G401 (cell line): ENCODE results near the gene SLC7A9. TPM values are rescaled to one million over a fixed set of nuclear protein-coding genes. Genes with fewer than 3 reads are reported as not detected.
"Not testable (repeated sequence)": the region's sequence is repeated elsewhere in the genome, so short reads cannot be mapped to it uniquely, and the experiment has no call there.

Experiments
- DNase-seq: peaks from one replicate; pipeline ENCODE4 v3.0.0-alpha.2; 2015; ENCODE audit warnings: low spot score
- in situ Hi-C: cut with HindIII; loops from 2 replicates; pipeline ENCODE4 v1.10.0; 2016; ENCODE audit warnings: low sequenced_read_pairs, mixed read lengths
- total RNA-seq: library from RNA; depleted of rRNA; stranded (reverse); fragments of >200 nt; shearing (Covaris generic); gene quantifications from 2 replicates; pipeline ENCODE4 v1.2.3, GENCODE V29; 2014

SLC7A9 gene
- total RNA-seq, 1 experiment from 2014 or later, result 0.51 TPM

DNA sequence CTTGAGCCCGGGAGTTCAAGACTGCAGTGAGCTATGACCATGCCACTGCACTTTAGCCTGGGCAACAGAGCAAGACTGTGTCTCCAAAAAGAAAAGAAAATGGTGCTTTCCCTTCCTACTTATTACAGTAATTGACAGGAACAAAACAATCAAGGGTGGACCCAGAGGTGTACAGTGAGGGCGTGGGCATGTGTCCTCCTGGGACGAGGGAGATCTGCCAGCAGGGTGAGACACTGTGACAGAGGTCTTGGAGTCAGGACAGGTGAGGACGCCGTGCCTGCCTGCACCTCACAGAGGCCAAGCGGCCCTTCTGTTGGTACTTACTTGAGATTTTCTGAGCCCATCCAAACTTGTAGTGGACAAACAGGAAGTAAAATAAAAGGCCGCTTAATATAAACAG lies 36.7 kb downstream of the SLC7A9 start:
- in situ Hi-C loops, DNase-seq: not testable (repeated sequence)

DNA sequence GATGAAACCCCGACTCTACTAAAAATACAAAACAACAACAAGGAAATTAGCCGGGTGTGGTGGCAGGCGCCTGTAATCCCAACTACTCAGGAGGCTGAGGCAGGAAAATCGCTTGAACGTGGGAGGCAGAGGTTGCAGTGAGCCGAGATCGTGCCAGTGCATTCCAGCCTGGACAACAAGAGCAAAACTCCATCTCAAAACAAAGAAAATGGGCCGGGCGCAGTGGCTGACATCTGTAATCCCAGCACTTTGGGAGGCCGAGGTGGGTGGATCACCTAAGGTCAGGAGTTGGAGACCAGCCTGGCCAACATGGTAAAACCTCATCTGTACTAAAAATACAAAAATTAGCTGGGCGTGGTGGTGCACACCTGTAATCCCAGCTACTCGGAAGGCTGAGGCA lies 37.5 kb downstream of the SLC7A9 start:
- in situ Hi-C loops, DNase-seq: not testable (repeated sequence)

DNA sequence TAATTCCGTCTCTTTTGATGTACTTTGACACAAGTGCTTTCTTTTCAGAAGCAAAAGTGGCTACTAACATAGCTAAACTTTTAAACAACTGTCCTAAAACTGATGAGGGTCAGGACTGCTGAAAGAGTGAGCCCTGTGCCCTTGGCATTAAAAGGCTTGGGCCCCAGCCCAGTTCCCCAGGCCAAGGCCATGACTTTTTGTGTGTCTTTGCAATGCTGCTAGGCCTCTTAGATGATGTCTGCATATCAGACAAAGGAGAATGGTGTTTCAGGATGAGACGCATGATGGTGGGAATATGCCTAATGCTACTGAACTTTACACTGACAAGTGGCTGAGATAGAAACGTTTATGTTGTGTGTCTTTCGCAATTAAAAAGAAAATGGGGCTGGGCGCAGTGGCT lies 38.0 kb downstream of the SLC7A9 start:
- no peak for DNase-seq
- in situ Hi-C loops, result no loop called here

DNA sequence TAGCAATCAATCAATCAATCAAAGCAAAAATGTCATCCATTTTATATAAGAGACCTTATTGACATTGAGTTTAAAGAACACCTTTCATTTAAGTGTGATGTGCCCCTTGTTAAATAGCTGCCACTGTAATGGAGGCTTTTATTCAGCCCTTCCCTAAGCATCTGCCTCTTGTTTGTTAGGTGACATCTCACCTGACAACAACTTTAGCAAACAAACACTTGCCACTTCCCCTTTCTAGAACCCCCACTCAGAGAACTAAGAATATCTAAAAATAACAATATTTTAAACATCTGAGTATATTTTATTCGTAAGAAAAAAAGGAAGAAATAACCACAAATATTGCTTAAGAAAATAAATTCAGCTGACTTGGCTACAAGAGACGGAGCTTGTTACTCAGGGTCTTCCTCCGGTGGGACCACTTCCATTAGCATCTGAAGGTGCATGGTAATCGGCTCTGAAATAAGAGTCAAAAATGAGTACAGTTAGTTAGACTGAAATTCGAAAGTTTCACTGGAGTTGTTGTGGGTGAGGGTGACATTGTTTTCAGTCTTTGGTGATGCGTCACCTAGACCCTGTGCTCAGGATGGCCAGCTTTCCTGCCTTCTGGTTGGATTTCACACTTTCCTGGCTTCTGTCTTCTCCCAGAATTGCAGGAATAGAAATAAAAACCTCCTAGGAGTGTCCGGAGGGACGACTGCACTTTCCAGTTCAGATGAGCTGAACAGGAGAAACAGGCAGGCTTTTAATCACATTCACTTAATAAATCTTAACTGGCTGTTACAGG lies 39.1 kb downstream of the SLC7A9 start:
- DNase-seq, result no peak
- in situ Hi-C loops, result no loop called here

DNA sequence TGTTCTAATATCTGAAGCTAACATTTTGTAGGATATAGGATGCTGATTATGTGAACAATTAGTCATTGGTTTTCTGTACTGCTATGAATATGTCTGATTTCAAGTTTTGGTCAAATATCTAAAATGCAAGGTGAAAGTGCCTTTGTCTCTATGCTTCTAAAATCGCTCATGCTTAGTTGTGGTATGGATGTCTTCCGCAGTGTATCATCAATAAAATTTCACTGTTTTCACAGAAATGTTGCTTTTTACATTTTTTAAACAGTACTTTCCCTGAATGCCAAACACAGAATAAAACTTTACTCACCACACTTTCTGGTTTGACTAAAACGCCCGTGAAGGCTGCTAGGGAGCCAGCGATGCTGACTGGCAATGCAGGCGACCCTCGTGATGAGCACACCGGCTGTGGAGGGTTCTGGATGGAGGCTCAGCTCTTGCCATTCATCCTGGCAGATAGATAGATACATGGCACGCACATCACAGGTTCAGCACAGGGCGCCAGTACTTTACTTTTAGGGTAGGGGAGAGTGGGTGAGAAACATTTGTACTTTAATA lies 40.1 kb downstream of the SLC7A9 start:
- in situ Hi-C loops, result no loop called here
- DNase-seq, result no peak

DNA sequence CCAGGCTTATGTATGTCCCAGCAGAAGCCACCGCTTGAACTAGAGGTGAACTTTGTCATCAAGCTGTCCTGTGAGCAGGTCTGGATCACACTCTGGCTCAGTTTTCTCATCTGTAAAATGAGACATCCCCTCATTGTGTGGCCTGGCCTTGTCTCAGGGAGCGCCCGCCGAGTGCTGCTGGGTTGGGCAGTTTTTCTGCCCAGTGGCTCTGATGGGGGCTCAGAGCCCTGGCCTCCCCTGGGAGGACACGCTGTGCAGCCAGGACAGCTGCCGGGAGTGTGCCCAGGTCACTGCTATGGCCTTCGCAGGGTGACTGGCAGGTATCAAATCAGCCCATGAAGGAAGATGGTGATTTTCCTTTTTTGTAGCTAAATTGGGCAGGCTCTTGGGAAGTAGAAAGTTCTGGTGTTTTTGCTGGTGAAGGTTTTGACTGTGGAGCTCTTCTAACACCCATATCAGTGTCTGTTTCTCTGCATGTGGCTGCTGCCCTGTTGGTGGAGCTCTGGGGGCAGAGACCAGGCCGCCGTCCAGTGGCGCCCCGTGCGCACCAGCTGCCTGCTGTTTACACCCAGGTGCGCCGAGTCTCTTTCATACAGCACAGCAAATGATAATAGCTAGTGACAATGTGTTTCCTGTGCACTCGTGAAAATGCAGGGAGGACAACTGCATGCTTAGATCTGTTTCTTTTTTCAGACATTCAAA lies 40.8 kb downstream of the SLC7A9 start:
- in situ Hi-C loops, result no loop called here

DNA sequence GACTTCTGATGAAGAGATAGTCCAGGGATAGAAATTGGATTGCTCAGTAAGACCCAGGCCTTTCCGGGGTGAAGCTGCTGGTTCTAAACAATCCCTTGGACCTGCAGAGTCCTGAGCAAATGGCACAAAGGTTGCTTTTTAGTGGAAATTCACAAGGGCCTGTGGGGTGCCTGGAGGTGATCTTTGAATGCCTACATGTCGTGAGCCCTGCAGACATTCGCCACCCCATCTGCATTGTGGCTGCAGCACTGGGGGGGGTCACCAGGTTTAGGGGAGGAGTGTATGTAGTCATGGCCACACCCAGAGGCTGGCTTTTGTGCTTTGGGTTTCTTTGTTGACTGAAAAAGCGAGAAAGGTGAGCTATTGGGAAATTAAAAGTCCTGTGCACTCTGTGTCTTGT lies 41.4 kb downstream of the SLC7A9 start:
- in situ Hi-C loops, result no loop called here
- DNase-seq, result no peak

More for the DNA sequence above, 40.8 kb downstream of the SLC7A9 start:
- no peak for DNase-seq

DNA sequence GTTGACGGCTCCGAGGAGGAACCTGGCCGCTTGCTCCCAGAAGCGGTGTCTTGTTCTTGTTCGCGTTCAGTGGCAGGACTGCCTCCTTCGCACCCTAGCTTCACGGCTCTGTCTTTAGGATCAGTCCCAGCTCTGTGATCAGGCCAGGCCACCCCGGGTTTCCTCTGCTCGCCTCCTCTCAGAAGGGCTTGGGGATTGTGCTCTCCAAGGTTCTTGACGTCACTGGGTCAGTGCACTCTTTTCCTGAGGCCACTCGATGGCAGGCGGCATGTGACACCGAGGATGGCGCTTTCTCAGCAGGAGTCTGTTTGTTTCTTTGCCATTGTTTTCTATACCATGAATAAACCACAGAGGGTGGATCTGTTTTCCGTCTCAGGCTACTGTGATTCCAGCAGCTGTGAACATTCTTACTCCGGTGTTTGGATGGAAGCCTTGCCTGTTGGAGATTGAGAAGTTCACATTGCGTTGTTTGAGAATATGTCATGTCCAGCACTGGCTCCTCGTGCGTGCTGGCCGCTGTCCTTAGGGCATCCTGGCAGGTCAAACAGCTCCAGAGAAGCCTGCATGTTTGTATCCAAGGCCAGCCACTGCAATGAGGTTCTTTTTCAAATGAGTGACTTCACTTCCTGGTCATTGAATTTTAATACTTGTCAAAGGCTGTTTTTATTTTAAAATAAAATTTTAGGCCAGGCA lies 44.5 kb downstream of the SLC7A9 start:
- in situ Hi-C loops, result no loop called here
- no peak for DNase-seq

DNA sequence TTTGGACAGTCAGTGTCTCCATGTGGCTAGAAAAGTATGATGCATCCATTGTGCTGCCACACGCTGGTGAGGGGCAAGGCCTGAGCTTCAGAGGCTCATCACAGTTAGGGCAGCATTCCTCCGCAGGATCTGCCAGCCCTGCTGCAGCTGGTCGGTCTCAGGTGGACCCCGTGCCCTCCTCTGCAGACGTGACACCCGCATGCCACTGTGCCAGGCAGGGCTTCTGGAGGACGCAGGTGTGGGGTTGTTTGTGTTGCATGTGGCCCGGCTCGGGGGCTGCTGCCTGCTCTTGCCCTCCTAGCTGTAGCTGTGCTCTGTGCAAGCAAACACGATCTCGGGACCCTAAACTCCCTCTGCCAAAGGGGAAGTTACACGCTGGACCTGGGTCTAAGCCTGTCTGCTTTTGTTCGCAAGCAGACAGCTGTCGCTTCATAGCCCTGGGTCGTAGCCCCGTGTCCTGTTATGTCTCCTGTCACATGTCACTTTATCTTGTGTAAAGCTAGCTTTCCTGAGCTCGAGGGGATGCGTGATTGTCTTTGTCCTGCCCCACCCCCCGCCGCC lies 45.3 kb downstream of the SLC7A9 start:
- in situ Hi-C loops, result no loop called here
- DNase-seq, result no peak

DNA sequence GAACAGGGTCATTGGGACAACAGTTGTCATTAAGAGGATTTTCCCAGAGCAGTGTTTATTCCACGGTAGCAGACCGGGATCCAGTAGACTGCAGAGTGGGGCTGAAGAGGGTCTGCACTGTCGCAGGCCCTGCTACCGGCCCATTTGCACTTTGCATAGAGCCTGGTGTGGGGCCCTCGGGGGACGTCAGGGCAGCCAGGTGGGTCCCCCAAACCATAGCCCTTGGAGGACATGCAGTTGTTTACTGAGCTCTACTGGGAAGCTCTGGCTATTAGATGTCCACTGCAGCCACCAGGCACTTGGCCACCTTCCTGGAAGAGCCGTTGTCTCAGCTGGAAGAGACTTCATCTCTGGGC lies 45.8 kb downstream of the SLC7A9 start:
- no peak for DNase-seq
- in situ Hi-C loops, result no loop called here

DNA sequence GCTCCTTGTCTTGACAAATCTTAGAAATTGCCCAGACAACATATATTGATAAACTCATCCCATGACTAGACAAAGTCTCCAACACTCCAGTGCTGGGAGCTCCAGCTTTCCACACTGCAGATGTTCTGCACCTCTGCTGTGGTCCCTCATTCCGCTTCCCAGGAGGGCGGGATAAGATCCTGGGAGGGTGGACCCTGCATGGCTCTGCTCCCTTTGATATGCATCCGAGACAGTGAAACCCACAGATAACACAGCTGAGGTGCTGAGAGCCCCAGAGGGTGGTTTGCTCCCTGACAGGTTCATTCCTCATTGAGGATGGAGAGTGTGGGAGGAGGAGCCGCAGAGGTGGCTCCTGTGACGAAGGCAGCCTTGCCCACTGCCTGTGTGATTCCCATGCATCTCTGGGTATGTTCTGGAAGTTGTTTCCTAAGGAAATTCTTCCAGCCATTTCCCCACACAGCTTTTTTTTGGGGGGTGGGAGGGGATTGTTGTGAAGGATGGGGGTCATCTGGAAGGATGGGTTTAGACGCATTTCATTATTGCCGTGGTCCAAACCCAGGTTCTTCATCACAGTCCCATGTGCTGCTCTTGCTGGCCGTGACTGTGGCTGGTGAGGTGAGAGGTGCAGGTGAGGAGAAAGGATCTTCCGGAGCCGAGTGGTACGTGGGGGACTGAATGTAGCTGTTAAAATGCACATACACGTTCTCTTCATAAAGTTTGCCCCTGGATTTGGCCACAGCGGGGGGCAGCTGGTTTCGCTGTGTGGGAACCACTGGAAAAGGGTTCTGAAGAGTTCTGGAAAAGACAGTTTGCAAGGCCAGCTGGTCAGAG lies 46.4 kb downstream of the SLC7A9 start:
- no peak for DNase-seq
- in situ Hi-C loops, result no loop called here

DNA sequence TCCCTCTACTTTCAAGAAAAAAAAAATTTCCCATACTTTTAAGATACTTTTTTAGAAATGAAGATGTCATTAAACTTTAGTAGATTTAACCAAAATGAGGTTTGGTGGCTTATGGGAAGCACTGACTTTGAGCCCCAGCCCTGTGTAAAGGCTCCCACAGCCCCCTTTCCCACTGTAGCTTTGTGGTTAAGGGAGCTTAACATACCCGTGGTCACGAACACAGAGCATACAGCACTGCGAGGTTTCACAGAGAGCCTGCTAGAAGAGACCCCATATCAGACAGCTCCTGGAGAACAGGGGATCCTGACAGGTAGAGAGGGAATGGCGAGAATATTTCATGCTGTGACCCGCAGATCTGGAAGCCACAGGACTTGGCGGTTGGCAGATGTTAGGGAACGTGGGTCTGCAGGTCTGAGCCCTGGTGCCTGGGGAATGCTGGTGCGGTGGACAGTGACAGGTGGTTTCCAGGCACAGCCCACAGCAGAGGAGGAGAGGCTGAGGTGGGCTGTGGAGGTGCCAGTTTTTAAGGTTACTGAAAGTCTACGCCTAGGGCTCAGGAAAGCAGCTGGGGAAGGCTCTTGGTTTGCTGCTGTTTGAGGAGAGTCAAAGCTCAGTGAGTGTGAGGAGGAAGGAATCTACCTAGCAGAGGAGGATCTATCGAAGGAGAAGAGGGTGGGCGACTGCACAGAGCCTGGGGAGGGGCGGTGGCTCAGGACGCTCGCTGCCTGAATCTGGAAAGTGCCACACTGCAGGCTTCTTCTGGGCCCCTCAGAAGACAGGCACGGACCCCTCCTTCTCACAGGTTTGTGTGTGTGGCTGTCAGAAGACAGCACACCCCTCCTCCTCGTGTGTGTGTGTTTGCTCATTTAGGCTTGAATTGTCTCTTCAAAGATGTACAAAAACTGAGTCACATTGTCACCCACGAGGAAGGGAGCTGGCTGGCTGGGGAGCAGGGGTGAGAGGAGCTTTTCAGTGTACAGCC lies 49.9 kb downstream of the SLC7A9 start:
- DNase-seq, result no peak
- in situ Hi-C loops, result no loop called here

DNA sequence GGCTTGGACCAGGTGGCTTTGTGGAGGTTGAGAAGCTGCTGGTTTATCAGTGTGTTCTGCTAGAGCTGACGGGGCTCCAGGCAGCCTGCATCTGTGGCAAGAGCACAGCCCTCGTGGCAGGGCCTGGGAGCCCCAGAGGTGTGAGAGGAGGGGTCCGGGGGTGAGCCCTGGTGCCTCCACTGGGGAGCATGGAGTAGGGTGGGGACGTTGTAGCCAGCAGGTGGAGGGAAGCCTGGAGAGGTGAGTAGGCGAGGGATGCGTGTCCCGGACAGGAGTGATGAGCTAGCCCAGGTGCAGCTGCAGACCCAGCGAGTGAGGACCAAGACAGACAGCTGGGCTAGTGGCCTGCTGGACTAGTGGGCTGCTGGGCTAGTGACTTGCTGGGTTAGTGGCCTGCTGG lies 51.0 kb downstream of the SLC7A9 start:
- in situ Hi-C loops, result no loop called here
- DNase-seq, result no peak

DNA sequence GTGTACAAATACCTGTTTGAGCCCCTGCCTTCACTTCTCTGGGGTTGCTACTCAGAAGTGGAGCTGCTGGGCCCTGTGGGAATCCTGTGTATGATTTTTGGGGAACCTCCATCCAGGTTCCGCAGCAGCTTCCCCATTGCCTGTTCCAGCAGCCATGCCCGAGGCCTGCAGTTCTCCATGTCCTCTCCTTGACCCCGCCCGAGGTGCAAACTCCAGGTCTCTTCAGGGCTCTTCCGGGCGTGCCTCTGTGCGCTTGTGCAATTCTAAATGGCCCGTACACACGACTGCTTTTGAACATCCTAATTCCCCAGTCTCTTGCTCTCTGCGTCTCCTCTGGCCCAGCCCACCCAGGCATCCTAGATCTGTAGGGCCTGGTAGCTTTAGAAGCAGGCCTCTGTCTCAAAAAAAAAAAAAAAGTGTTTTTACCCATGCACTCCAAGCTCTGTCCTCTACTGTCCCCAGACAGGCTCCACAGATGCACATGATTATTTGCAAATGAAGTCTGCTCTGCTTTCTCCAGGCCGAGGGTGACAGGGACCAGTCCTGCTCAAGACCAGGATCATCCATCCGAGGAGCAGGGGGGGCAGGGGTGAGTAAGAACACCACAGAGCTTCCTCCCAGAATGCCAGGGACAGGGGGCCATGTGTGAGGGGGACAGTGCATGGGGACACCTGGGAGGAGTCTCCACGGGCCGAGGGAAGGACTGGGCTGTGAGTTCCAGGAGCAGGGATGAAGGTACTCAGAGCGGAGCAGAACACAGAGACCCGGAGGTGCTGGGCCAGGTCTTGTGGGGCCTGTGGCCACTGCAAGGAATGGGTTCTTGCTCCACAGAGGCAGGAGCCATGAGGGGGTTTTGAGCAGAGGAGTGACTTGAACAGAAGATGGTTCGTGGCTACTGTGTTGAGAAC lies 51.7 kb downstream of the SLC7A9 start:
- in situ Hi-C loops, result no loop called here
- no peak for DNase-seq

DNA sequence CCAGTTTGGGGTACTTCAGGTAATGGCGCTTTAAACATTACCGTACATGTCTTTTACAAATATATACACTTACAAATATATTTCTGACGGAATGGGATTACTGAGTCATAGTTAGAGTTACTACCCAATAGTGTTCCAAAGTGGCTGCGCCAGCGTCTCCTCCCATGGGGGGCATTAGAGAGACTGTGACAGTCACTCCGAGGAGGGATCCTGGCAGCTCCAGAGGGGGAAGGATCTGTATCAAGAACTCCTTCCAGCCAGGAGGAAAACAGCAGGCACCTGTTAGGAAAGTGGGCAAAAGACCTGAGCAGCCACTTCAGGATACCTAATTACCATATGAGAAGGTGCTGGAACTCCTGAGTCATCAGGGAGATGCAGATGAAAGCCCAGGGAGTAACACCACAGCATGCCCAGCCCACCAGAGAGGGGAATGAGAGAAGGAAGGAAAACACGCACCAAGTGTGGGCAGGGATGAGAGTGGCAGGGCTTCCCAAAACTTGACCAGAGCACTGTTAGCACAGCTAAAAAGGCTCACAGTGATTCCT lies 52.9 kb downstream of the SLC7A9 start:
- no peak for DNase-seq
- in situ Hi-C loops, result no loop called here

DNA sequence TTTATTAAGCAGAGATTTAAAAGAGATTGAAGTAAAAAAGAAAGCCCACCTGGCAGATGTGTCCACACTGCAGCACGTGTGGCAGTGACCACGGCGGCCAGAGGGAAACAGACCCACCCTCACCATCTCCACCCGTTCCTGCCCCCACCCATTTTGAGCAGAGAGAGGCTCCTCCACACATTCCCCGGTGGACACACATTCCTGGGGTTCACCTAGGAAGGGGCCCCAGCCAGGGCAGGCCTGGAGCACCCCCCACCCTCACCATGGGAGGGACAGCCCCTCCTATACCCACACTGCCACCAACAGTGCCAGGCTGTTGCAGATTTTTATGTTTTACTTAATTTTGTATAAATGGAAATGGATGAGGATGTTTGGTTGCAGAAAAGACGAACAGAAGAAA lies 54.9 kb downstream of the SLC7A9 start:
- in situ Hi-C loops, result no loop called here

More for the DNA sequence above, 54.9 kb downstream of the SLC7A9 start:
- no peak for DNase-seq
